GF-D8 (cell line): ENCODE results near the gene LRRC73.
"Not testable (repeated sequence)": the region's sequence is repeated elsewhere in the genome, so short reads cannot be mapped to it uniquely, and the experiment has no call there.

Experiments used
- DNase-seq: peaks from one replicate; lab custom pipeline; 2025; lab: John Stamatoyannopoulos, UW

LRRC73 gene

DNA sequence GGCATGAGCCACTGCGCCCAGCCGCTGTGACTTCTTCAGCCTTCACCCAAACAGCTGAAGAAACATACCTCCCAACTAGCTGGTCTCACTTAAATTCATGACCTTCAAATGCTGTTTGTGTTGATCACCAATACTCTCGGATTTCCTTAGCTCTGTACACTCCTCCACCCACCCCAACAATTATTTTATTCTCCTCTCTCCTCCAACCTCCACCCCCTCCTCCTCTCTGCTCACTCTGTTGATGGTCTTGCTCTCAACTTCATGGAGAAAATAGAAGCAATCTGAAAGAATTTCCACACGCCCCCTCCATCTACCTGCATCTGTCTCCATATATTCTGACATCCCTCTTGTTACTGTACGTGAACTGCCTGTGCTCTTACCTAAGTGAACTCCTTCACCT lies 48.2 kb downstream of the LRRC73 start:
- no peak for DNase-seq

GRCh38 chr6:43460032-43460431 lies 50.1 kb downstream of the LRRC73 start:
- DNase-seq = no peak

GRCh38 chr6:43459535-43459934 lies 50.6 kb downstream of the LRRC73 start:
- no peak for DNase-seq

DNA sequence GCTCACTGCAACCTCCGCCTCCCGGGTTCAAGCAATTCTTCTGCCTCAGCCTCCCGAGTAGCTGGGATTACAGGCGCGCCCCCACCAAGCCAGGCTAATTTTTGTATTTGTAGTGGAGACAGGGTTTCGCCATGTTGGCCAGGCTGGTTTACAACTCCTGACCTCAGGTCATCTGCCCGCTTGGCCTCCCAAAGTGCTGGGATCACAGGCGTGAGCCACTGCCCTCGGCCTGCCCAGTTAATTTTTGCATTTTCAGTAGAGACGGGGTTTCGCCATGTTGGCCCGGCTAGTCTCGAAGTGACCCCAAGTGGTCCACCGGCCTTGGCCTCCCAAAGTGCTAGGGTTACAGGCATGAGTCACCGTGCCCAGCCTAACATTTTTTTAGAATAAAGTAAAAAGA lies 52.0 kb downstream of the LRRC73 start:
- DNase-seq = not testable (repeated sequence)

DNA sequence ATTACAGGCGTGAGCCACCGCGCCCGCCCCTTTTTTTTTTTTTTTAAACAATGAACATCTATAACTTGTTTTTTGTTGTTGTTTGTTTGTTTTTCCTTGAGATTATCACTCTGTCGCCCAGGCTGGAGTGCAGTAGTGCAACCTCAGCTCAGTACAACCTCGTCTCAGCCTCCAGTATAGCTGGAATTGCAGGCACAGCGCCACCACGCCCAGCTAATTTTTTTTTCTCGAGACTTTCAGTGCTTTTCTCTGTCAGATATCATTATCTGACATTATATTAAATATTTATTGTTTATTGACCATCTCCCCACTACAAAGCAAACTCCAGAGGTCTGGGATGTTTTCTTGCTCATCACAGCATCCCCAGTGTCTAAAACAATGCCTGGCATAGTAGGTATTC lies 52.5 kb downstream of the LRRC73 start:
- no peak for DNase-seq
